OCI-LY7 (cell line): Measurements from ENCODE around the gene LRRC71.

Experiments
- CTCF ChIP-seq: fragments of 200-600 bp; sonication (generic); conservative IDR thresholded peaks from 2 replicates; pipeline ENCODE4 v1.5.1; 2014; ENCODE audit warnings: mild to moderate bottlenecking, antibody characterized with exemption, low read length, moderate library complexity, mixed read lengths
- EZH2phosphoT487 ChIP-seq: fragments of 200-600 bp; sonication (generic); IDR thresholded peaks from 2 replicates; pipeline ENCODE4 v1.6.1; 2018; ENCODE audit warnings: low read depth, borderline replicate concordance, mild to moderate bottlenecking, mixed run types, antibody characterized with exemption, low read length, moderate library complexity, mixed read lengths

GRCh38 chr1:156908955-156909354, 11.5 kb upstream of the LRRC71 start:
- TF ChIP-seq CTCF (no peak), EZH2phosphoT487 (no peak)
